HEK293 (cell line): ENCODE measurements around the gene AGO4.

Source experiments
- CTCF ChIA-PET: fragments of 350-600 bp; formaldehyde crosslinking; extraction: SDS; loops from one replicate; lab custom pipeline; 2021; ENCODE audit warnings: antibody characterized with exemption; lab: Yijun Ruan, JAX
- POLR2A ChIA-PET: fragments of 300-600 bp; formaldehyde crosslinking; extraction: SDS; loops from one replicate; lab custom pipeline; 2020; ENCODE audit warnings: antibody characterized with exemption, inconsistent platforms; lab: Yijun Ruan, JAX
- H3K27ac ChIP-seq: fragments of 200-500 bp; sonication (Bioruptor generic); 2 replicates; pipeline ENCODE4 v1.5.1; 2014; ENCODE audit warnings: low read depth, low read length, control low read depth, inconsistent platforms; ENCODE audit errors: extremely low read depth
- H3K36me3 ChIP-seq, 2 experiments: fragments of 200-500 bp in 1 of 2; sonication (Bioruptor generic) in 1 of 2; 1 replicate in 1 of 2; 2 replicates in 1 of 2; pipeline ENCODE4 v1.5.1; 2014 to 2017; ENCODE audit warnings: inconsistent platforms in 2 of 2, low read length in 2 of 2; ENCODE audit not compliant: control insufficient read depth in 2 of 2, insufficient read depth in 1 of 2
- H3K4me1 ChIP-seq: fragments of 200-500 bp; sonication (Bioruptor generic); 2 replicates; pipeline ENCODE4 v1.5.1; 2014; ENCODE audit warnings: mild to moderate bottlenecking, low read length, inconsistent platforms; ENCODE audit not compliant: control insufficient read depth, insufficient read depth
- H3K4me3 ChIP-seq: 2 replicates; pipeline ENCODE4 v1.5.1; 2011; ENCODE audit warnings: low read depth, mild to moderate bottlenecking, control low read depth, low read length, moderate library complexity
- H3K9me3 ChIP-seq: fragments of 200-500 bp; sonication (Bioruptor generic); 2 replicates; pipeline ENCODE4 v1.5.1; 2014; ENCODE audit warnings: low read depth, low read length, inconsistent platforms; ENCODE audit not compliant: control insufficient read depth, insufficient read depth
- ATF2 ChIP-seq: fragments of 450-650 bp; formaldehyde crosslinking; IDR thresholded peaks from 2 replicates; pipeline ENCODE4 v1.5.1; 2016; ENCODE audit warnings: missing biosample characterization, missing genetic modification characterization, low read depth
- BCL11A ChIP-seq: fragments of 450-650 bp; formaldehyde crosslinking; IDR thresholded peaks from 2 replicates; pipeline ENCODE4 v1.5.1; 2016; ENCODE audit warnings: low read depth, missing biosample characterization, missing genetic modification characterization
- GLIS1 ChIP-seq: fragments of 450-650 bp; formaldehyde crosslinking; IDR thresholded peaks from 2 replicates; pipeline ENCODE4 v1.5.1; 2016; ENCODE audit warnings: missing biosample characterization, missing genetic modification characterization
- GLIS2 ChIP-seq: fragments of 450-650 bp; formaldehyde crosslinking; IDR thresholded peaks from 2 replicates; pipeline ENCODE4 v1.5.1; 2016; ENCODE audit warnings: missing biosample characterization, missing genetic modification characterization
- HOXD13 ChIP-seq: sonication (generic); formaldehyde crosslinking; IDR thresholded peaks from 2 replicates; pipeline ENCODE4 v1.8.0; 2022; ENCODE audit warnings: missing genetic modification reagents, borderline replicate concordance
- INSM2 ChIP-seq: fragments of 450-650 bp; formaldehyde crosslinking; IDR thresholded peaks from 2 replicates; pipeline ENCODE4 v1.5.1; 2016; ENCODE audit warnings: missing biosample characterization, missing genetic modification characterization
- KLF8 ChIP-seq: fragments of 450-650 bp; formaldehyde crosslinking; IDR thresholded peaks from 2 replicates; pipeline ENCODE4 v1.5.1; 2016; ENCODE audit warnings: missing biosample characterization, missing genetic modification characterization
- OSR2 ChIP-seq: fragments of 450-650 bp; formaldehyde crosslinking; IDR thresholded peaks from 2 replicates; pipeline ENCODE4 v1.5.1; 2016; ENCODE audit warnings: missing biosample characterization, missing genetic modification characterization
- PATZ1 ChIP-seq: fragments of 450-650 bp; formaldehyde crosslinking; IDR thresholded peaks from 2 replicates; pipeline ENCODE4 v1.5.1; 2016; ENCODE audit warnings: missing biosample characterization, missing genetic modification characterization
- SP2 ChIP-seq: fragments of 450-650 bp; formaldehyde crosslinking; IDR thresholded peaks from 2 replicates; pipeline ENCODE4 v1.5.1; 2016; ENCODE audit warnings: missing biosample characterization, missing genetic modification characterization
- ZBTB20 ChIP-seq: fragments of 450-650 bp; formaldehyde crosslinking; IDR thresholded peaks from 2 replicates; pipeline ENCODE4 v1.5.1; 2016; ENCODE audit warnings: missing biosample characterization, missing genetic modification characterization
- ZBTB7A ChIP-seq: fragments of 450-650 bp; formaldehyde crosslinking; IDR thresholded peaks from 2 replicates; pipeline ENCODE4 v1.5.1; 2016; ENCODE audit warnings: low read depth, missing biosample characterization, missing genetic modification characterization
- ZEB2 ChIP-seq: fragments of 450-650 bp; formaldehyde crosslinking; IDR thresholded peaks from 2 replicates; pipeline ENCODE4 v1.5.1; 2016; ENCODE audit warnings: missing biosample characterization, missing genetic modification characterization
- ZFP37 ChIP-seq: fragments of 450-650 bp; formaldehyde crosslinking; IDR thresholded peaks from 2 replicates; pipeline ENCODE4 v1.5.1; 2016; ENCODE audit warnings: missing biosample characterization, missing genetic modification characterization
- ZNF138 ChIP-seq: fragments of 450-650 bp; formaldehyde crosslinking; IDR thresholded peaks from 2 replicates; pipeline ENCODE4 v1.5.1; 2016; ENCODE audit warnings: missing biosample characterization, missing genetic modification characterization, borderline replicate concordance
- ZNF174 ChIP-seq: fragments of 450-650 bp; formaldehyde crosslinking; IDR thresholded peaks from 2 replicates; pipeline ENCODE4 v1.5.0; 2017; ENCODE audit warnings: missing biosample characterization, mild to moderate bottlenecking, missing genetic modification characterization
- ZNF2 ChIP-seq: fragments of 450-650 bp; formaldehyde crosslinking; IDR thresholded peaks from 2 replicates; pipeline ENCODE4 v1.5.1; 2016; ENCODE audit warnings: missing biosample characterization, missing genetic modification characterization
- ZNF350 ChIP-seq: fragments of 450-650 bp; formaldehyde crosslinking; IDR thresholded peaks from 2 replicates; pipeline ENCODE4 v1.5.0; 2017; ENCODE audit warnings: missing biosample characterization, mild to moderate bottlenecking, missing genetic modification characterization
- ZNF366 ChIP-seq: fragments of 450-650 bp; formaldehyde crosslinking; conservative IDR thresholded peaks from 2 replicates; pipeline ENCODE4 v1.5.1; 2016; ENCODE audit warnings: missing biosample characterization, missing genetic modification characterization
- ZNF391 ChIP-seq: fragments of 450-650 bp; formaldehyde crosslinking; IDR thresholded peaks from 2 replicates; pipeline ENCODE4 v1.5.1; 2016; ENCODE audit warnings: low read depth, missing biosample characterization, missing genetic modification characterization, borderline replicate concordance
- ZNF398 ChIP-seq: fragments of 450-650 bp; formaldehyde crosslinking; IDR thresholded peaks from 2 replicates; pipeline ENCODE4 v1.5.1; 2017; ENCODE audit warnings: missing biosample characterization, missing genetic modification characterization
- ZNF548 ChIP-seq: fragments of 450-650 bp; formaldehyde crosslinking; IDR thresholded peaks from 2 replicates; pipeline ENCODE4 v1.5.1; 2016; ENCODE audit warnings: missing biosample characterization, missing genetic modification characterization
- ZNF560 ChIP-seq: fragments of 450-650 bp; formaldehyde crosslinking; IDR thresholded peaks from 2 replicates; pipeline ENCODE4 v1.5.1; 2017; ENCODE audit warnings: missing biosample characterization, missing genetic modification characterization, borderline replicate concordance
- ZNF580 ChIP-seq: fragments of 450-650 bp; formaldehyde crosslinking; IDR thresholded peaks from 2 replicates; pipeline ENCODE4 v1.5.1; 2016; ENCODE audit warnings: missing biosample characterization, missing genetic modification characterization
- ZNF623 ChIP-seq: fragments of 450-650 bp; formaldehyde crosslinking; IDR thresholded peaks from 2 replicates; pipeline ENCODE4 v1.5.1; 2016; ENCODE audit warnings: missing biosample characterization, missing genetic modification characterization
- ZNF692 ChIP-seq: fragments of 450-650 bp; formaldehyde crosslinking; IDR thresholded peaks from 2 replicates; pipeline ENCODE4 v1.5.1; 2016; ENCODE audit warnings: missing biosample characterization, missing genetic modification characterization
- ZNF704 ChIP-seq: fragments of 450-650 bp; formaldehyde crosslinking; IDR thresholded peaks from 2 replicates; pipeline ENCODE4 v1.5.1; 2016; ENCODE audit warnings: missing biosample characterization, missing genetic modification characterization

Gene AGO4

GRCh38 chr1:35807614-35808449, at the start of gene AGO4:
Gene AGO4 (plus strand): TSS chr1:35808016. CDS start chr1:35808417, 401 bp downstream.
- H3K27ac ChIP-seq, result peak within 1 kb of the TSS; percentile 82
- H3K4me3 ChIP-seq, result peak within 1 kb of the TSS; percentile 86
- ChIA-PET CTCF (interaction anchor here (0.5 kb wide), 1 partner anchor 372 kb away, joined by 3 read pairs; no protein-coding TSS in a partner anchor), POLR2A (interaction anchor here (0.6 kb wide), 1 partner anchor 341 kb away, joined by 3 read pairs; no protein-coding TSS in a partner anchor)
- H3K9me3 ChIP-seq, result no peaks in the 10 kb centered on the region
- H3K36me3 ChIP-seq, result no peaks in the 10 kb centered on the region
- 0 out of 2 replicates have a peak, but pooled peaks cover 3% of the 10 kb centered on the region for H3K4me1 ChIP-seq
- no peak for TF ChIP-seq ZNF350 (tag by site-specific recombination)
- peak; percentile 84 for TF ChIP-seq GLIS2 (tag by site-specific recombination)
- no peak for TF ChIP-seq ZNF704 (tag by site-specific recombination)
- TF ChIP-seq KLF8, result no peak; the same call in 1 of the 2 replicates
- no peak for TF ChIP-seq ATF2
- no peak for TF ChIP-seq ZNF580 (tag by site-specific recombination)
- peak; percentile 50; the same call in 1 of the 2 replicates for TF ChIP-seq ZNF2 (tag by site-specific recombination)
- TF ChIP-seq OSR2 (tag by site-specific recombination), result 0 out of 2 replicates have a peak, but pooled peaks have one; percentile 15
- TF ChIP-seq ZNF398 (tag by site-specific recombination), result no peak
- TF ChIP-seq ZNF623 (tag by site-specific recombination), result no peak
- TF ChIP-seq ZNF560 (tag by site-specific recombination), result no peak
- TF ChIP-seq ZNF174 (tag by site-specific recombination), result no peak
- no peak for TF ChIP-seq ZNF138 (tag by site-specific recombination)
- TF ChIP-seq ZNF366 (tag by site-specific recombination), result peak; percentile 83
- peak; percentile 35 for TF ChIP-seq GLIS1
- peak; percentile 70 for TF ChIP-seq PATZ1 (tag by site-specific recombination)
- TF ChIP-seq SP2, result no peak
- TF ChIP-seq ZBTB20 (tag by site-specific recombination), result peak; percentile 79
- no peak for TF ChIP-seq HOXD13 (CRISPR knock-in tag)
- TF ChIP-seq ZEB2 (tag by site-specific recombination), result peak; percentile 57; the same call in 1 of the 2 replicates
- no peak for TF ChIP-seq ZFP37 (tag by site-specific recombination)
- TF ChIP-seq ZNF548 (tag by site-specific recombination), result no peak
- peak; percentile 35; the same call in 1 of the 2 replicates for TF ChIP-seq INSM2 (tag by site-specific recombination)
- TF ChIP-seq BCL11A, result no peak
- 0 out of 2 replicates have a peak, but pooled peaks have one; percentile 68 for TF ChIP-seq ZBTB7A (tag by site-specific recombination)
- TF ChIP-seq ZNF692 (tag by site-specific recombination), result no peak
- no peak for TF ChIP-seq ZNF391 (tag by site-specific recombination)
